ENCODE measurements around the gene CELF5.
"Not testable (repeated sequence)": the region's sequence is repeated elsewhere in the genome, so short reads cannot be mapped to it uniquely, and the experiment has no call there.

Gene CELF5

DNA sequence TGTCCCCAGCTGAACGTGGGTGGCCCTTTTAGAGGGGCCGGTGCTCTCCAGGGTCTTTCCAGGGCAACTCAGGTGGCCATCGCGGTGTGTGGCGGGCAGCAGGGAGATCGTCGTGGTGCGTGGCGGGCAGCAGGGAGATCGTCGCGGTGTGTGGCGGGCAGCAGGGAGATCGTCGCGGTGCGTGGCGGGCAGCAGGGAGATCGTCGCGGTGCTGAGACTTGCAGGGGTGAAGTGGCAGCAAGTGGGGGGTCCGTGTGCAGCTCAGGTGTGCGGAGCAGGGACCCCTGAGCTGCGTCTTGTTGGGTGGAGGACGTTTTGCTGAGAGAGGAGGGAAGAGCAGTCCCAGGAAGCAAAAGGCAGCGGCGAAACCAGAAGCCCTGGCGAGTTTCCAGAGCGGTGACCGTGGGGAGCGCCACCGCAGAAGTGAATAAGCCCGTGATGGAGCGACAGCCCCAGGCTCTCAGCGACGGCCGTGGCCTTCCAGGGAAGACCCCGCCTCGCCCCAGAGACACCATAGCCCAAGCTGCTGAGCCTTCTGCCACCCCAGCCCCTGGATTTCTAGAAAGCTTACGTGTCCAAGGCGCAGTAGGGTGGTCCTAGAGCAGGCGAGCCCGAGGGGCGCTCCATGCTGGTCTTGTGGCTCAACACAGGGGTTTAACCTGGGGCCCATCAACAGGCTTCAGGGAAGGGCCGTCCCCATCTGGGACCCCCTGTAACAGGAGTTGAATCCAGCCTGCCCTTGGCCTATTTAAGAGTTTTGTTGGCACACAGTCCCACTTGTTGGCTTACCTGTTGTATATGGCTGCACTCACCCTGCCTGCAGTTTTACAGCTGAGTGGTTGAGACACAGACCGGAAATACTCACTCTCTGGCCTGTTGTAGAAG is 33.3 kb upstream of the CELF5 start:
- DNase-seq = no peak

DNA sequence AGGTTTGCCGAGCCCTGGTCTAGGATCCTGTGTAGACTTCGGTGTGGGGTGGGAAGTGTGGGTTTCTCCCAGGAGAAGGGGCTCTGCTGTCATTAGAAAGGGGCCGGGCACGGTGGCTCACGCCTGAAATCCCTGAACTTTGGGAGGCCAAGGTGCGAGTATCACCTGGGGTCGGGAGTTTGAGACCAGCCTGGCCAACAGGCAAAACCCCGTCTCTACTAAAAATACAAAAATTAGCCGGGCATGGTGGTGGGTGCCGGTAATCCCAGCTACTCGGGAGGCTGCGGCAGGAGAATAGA is 32.7 kb upstream of the CELF5 start:
- DNase-seq = not testable (repeated sequence)

DNA sequence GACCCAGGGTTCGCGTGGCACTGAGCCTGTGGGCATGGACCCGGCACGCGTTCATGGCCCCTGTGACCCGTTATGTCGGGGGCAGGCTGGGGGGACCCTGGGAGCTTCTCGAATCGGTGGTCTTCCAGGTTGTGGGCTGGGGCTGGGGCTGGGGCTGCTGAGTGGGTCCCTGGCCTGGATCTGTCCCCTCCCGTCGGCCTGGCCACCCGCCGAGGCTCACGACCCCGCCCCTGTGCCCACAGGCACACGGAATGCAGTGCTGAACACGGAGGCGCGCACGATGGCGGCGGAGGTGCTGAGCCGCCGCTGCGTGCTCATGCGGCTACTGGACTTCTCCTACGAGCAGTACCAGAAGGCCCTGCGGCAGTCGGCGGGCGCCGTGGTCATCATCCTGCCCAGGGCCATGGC is 32.2 kb upstream of the CELF5 start:
- no peak for DNase-seq

DNA sequence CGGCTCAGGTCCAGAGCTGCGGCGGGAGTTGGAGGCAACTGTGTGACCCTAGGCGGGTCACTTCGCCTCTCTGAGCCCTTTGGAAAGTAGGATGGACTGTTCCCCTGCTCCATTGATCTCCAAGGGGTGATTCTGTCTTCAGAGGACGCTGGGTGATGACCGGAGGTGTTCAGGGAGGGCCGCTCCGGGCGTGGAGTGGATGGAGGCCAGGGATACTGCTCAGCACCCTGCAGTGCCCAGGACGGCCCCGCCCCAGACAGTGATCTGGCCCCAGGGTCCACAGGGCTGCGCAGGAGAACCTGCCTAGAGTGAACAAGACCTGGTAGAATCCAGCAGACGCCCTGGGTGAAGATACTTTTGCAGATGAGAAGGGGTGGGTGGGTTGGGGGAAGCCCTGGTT is 31.8 kb upstream of the CELF5 start:
- DNase-seq = no peak

GRCh38 chr19:3193256-3194105 is 31.0 kb upstream of the CELF5 start:
- no peak for DNase-seq

DNA sequence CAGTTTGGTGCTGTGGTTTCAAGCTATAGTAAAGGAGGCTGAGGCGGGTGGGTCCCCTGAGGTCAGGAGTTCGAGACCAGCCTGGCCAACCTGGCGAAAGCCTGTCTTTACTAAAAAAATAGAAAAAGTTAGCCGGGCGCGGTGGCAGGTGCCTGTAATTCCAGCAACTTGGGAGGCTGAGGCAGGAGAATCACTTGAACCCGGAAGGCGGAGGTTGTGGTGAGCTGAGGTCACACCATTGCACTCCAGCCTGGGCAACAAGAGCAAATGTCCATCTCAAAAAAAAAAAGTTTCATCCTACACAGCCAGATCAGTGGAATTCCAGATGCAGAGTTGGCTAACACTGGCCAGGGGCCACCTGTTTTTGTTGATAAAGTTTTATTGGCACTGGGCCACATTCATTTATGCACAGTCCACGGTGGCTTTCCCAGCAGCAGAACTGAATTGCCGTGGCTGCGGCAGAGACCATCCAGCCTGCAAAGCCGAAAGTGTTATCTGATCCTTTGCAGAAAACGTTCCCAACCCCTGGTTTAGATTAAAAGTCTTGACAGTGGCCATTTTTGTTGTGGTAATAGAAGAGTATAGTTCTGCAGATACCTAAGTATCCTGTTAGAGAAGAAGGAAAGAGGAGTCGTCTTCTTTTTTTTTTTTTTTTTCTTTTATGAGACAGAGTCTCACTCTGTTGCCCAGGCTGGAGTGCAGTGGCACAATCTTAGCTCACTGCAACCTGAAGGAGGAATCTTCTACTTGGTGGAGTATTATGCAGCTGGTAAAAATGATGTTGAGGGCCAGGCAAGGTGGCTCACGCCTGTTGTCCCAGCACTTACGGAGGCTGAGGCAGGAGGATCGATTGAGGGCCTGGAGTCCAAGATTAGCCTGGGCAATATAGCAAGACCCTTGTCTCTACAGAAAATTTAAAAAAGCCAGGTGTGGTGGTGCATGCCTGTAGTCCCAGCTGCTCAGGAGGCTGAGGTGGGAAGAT is 30.1 kb upstream of the CELF5 start:
- no peak for DNase-seq

DNA sequence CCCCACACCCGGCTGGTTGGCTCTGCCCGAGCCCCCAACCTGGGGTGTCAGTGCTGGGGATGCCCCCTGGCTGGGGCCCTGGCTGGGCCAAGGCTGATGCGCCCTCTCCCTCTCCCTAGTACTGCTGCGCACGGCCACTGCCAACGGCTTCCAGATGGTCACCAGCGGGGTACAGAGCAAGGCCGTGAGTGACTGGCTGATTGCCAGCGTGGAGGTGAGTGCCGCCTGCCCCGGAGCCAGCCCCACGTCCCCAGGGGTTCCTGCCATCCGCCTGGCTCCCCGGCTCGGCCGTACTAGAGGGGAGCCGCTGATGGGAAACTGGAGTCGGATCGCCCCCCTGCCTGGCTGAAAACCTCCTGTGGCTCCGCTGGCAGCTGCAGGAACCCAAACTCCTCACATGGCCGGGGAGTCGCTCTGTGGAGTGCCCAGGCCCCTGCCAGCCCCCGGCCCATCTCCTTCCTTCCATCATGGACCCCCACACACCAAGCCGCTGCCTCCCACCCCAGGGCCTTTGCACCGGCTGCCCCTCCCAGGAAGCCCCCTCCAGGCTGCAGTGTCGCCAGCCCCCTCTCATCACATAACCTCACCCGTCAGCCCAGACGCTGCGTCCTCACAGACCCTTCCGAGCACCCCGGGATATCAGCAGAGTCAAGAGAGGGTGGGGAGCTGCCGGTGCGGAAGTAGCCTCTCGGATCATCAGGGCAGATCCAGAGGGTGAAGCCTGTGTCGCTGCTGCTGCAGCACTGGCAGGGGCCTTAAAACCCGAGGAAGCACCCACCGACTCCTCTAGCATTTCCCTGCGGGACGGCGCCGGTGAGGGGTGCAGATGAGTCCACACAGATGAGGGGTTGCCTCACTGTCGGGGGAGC is 28.2 kb upstream of the CELF5 start:
- DNase-seq = no peak

DNA sequence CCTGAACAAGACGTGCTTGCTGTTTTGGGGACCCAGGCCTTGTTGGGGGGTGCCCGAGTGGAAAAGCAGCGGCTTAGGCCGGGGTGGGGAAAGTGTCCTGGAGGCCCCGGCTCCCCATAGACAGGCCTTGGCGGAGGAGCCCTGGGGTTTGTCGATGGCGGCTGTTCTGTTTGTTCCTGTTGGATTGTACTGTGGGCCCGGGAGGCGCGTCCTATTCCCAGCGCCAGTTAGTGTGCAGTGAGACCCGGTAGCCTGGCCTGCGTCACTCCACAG is 27.6 kb upstream of the CELF5 start:
- no peak for DNase-seq

DNA sequence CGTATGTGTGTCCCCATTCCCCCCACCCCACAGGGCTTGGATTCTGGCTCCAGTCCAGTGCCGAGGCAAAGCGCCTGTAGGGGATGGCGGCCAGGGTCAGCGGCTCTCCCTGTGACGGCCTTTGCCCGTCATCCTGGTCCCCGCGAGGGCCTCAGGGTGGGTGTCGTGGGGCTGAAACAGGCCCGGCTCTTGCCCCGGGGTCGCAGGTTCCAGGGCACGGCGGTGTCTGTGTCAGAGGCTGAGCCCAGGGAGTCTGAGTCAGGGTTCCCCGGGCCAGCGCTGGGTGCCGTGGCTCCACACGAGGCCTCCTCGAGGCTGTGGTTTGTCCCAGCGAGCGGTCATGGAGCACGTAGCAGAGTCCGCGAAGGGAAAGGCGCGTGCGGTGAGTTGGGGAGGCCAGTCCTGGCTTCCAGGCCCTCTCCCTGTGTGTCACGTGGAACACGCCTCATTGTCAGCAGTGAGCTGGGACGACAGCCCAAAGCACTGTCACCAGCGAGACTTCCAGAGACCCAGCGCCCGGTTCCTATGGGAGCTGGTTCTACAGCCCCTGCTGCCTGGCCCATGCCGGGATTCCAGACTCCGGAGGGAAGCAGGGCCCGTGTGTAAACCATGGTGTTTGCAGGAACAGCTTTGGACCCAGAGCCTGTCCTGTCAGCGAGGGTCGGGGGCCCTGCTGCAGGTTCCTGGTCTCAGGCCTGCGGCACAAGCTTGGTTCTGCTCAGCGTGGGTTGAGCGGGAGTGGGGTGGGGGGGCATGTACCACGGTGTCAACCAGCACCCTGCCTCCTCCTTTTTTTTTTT is 25.4 kb upstream of the CELF5 start:
- no peak for DNase-seq

DNA sequence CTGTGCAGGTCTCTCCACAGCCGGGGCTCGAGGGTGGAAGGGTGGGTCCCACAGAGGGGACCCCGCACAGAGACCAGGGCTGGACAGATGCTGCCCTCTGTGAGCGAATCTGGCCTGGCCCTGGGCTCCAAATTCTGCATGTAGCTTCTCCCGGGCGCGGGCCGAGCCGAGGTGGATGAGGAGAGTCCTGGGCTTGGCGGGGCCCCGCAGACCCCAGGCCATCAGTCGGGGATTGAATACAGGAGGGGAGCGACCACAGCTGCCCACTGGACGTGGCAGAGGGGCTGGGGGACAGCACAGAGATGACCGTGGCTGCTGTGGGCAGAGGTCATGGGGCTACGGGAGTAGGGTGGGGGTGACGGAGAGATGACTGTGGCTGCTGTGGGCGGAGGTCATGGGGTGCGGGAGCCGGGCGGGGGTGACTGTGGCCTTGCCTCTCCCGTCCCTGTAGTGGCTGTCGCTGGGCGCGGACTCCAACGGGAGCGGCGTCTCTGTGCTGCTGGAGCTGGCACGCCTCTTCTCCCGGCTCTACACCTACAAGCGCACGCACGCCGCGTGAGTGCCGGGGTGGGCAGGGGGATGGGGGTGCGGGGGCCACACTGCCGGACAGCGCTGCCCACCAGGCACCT is 23.3 kb upstream of the CELF5 start:
- DNase-seq = no peak

DNA sequence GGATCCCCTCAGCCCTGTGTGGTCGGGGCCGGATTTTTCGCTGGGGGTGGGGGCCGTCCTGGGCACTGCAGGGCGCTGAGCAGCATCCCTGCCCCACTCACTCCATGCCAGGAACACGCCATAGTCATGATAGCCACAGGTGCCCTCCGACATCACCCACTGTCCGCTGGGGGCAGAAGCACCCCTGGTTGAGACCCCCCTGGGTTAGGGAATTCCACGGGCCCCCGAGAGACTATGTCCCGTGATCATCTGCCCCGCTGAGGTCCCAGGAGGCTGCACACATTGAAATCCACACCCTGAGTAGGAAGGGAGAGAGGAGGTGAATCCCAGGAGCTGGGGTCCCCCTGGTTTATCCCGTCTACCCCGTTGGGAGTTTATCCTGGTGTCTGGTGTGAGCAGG is 22.6 kb upstream of the CELF5 start:
- DNase-seq = no peak

DNA sequence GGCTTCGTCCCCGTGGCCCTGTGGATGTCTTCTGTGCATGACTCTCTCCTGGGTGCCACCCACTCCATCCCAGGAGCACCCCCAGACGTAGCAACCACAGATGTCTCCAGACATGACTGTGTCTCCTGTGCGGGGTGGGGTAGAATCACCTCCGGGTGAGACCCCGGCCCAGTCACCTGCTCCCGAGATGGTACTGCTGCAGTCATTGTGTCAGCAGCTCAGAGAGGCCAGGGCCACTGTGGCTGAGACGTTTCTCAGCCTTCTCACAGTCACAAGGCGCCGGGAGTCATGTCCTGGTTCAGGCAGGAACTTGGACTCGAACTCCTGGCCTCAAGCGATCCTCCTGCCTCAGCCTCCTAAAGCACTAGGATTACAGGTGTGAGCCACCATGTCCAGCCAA is 22.1 kb upstream of the CELF5 start:
- no peak for DNase-seq

DNA sequence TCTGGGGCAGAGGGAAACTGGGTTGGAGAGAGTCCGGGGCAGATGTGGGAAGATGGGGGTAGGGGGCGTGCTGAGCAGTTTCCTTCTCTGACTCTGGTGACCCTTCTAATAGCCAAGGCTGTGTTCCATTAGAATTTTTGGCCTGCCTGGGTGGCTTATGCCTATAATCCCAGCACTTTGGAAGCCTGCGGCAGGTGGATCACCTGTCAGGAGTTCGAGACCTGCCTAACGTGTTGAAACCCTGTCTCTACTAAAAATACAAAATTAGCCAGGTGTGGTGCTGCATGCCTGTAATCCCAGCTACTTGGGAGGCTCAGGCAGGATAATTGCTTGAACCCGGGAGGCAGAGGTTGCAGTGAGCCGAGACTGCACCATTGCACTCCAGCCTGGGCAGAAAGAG is 21.6 kb upstream of the CELF5 start:
- not testable (repeated sequence) for DNase-seq

DNA sequence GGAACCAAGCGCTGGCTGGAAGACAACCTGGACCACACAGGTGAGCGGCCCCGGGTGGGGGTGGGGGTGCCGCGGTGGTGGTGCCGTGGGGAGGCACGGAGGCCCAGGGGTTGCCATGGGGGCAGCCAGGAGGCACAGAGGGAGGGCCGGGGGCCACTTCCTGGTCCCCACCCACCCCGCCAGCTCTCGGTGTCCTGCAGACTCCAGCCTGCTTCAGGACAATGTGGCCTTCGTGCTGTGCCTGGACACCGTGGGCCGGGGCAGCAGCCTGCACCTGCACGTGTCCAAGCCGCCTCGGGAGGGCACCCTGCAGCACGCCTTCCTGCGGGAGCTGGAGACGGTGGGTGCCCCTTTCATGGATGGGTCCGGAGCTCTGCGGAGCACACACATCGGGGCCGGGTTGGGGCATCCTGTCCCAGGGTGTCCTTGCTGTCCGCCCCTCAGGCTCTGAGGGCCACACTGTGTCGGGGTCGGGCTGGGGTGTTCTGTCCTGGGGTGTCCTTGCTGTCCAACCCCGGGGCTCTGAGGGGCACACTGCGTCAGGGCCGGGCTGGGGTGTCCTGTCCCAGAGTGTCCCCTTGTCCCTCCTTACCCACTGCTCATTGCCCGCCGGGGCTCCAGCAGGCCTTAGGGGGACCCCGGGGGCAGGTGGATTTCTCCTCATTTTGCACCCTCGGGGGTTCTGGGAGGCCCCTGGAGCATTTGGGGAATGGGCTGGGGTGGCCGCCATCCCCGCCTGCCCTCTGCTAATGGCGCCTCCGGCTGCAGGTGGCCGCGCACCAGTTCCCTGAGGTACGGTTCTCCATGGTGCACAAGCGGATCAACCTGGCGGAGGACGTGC is 20.4 kb upstream of the CELF5 start:
- DNase-seq = no peak

DNA sequence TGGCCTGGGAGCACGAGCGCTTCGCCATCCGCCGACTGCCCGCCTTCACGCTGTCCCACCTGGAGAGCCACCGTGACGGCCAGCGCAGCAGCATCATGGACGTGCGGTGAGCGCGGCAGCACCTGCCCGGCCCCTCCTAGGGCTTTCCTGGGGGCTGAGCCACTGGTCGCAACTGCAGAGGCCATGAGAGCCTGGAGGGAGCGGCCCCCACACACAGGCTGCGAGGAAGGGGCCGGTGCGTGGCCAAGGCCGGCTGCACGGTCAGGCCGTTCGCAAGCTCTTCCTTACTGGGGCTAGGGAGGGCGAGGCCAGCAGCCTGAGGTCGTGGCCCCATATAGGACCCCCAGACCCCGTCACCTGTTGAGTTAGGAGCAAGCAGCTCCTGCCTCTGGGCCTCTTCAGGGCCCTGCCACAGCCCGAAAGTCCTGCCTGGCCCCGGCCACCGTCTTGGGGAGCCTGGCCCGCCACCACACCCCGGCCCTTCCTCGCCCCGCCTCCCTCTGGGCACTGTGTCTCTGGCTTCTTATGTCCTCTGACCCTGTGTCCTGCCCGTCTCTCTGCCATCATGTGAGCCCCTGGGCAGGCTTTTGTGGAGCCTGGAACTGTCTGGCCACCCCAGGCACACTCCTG is 19.7 kb upstream of the CELF5 start:
- no peak for DNase-seq

DNA sequence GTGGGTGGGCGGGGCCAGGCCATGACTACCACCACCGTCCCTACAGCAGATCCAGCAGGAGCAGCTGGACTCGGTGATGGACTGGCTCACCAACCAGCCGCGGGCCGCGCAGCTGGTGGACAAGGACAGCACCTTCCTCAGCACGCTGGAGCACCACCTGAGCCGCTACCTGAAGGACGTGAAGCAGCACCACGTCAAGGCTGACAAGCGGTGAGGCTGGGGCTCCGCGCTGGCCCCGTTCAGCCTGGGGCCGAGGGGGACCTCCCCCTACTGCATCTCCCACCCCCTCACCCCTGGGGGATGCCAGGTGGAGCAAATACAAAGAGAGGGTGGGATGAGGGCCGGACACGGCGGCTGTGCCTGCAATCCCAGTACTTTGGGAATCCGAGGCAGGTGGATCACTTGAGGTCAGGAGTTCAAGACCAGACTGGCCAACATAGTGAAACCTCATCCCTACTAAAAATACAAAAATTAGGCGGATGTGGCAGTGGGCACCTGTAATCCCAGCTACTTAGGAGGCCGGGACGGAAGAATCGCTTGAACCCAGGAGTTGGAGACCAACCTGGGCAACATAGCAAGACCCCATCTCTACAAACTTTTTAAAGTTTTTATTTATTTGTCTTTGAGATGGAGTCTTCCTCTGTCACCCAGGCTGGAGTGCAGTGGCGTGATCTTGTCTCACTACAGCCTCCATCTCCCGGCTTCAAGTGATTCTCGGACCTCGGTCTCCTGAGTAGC is 18.1 kb upstream of the CELF5 start:
- no peak for DNase-seq

DNA sequence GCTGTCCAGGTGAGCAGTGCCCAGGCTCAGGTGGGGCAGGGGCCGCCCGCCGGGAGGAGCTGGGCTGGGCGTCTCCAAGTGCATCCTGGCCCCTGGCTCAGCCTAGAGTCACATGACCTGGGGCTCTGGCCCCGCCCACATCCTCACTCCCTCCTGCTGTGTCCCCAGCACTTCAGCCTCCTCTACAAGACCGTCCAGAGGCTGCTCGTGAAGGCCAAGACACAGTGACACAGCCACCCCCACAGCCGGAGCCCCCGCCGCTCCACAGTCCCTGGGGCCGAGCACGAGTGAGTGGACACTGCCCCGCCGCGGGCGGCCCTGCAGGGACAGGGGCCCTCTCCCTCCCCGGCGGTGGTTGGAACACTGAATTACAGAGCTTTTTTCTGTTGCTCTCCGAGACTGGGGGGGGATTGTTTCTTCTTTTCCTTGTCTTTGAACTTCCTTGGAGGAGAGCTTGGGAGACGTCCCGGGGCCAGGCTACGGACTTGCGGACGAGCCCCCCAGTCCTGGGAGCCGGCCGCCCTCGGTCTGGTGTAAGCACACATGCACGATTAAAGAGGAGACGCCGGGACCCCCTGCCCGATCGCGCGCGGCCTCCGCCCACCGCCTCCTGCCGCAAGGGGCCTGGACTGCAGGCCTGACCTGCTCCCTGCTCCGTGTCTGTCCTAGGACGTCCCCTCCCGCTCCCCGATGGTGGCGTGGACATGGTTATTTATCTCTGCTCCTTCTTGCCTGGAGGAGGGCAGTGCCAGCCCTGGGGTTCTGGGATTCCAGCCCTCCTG is 16.8 kb upstream of the CELF5 start:
- DNase-seq = no peak

Measured in KG1 (cell line).